Cerebellar cortex (tissue), 1 donor: ENCODE measurements around the gene THSD4.
"Not testable (repeated sequence)": the region's sequence is repeated elsewhere in the genome, so short reads cannot be mapped to it uniquely, and the experiment has no call there.

Experiments used
- DNase-seq: peaks from one replicate; pipeline ENCODE4 v3.0.0-alpha.2; 2015; ENCODE audit warnings: low spot score

THSD4 gene

GRCh38 chr15:71149646-71150557, 34.6 kb downstream of the THSD4 start:
- DNase-seq = no peak

GRCh38 chr15:71151081-71151480, 35.8 kb downstream of the THSD4 start:
- no peak for DNase-seq

- DNase-seq = no peak
Observed at GRCh38 chr15:71152542-71152941, 37.3 kb downstream of the THSD4 start.

GRCh38 chr15:71153823-71154524, 38.7 kb downstream of the THSD4 start:
- DNase-seq = no peak

- no peak for DNase-seq
Observed at GRCh38 chr15:71154607-71155200, 39.4 kb downstream of the THSD4 start.

GRCh38 chr15:71155534-71155933, 40.3 kb downstream of the THSD4 start:
- DNase-seq = no peak

GRCh38 chr15:71160976-71161375, 45.7 kb downstream of the THSD4 start:
- DNase-seq = no peak

GRCh38 chr15:71162309-71162708, 47.0 kb downstream of the THSD4 start:
- DNase-seq = no peak

- DNase-seq = not testable (repeated sequence)
Observed at GRCh38 chr15:71164606-71165005, 49.3 kb downstream of the THSD4 start.

- DNase-seq = no peak
Observed at GRCh38 chr15:71167445-71168165, 52.3 kb downstream of the THSD4 start.

- DNase-seq = no peak
Observed at GRCh38 chr15:71168166-71168834, 53.0 kb downstream of the THSD4 start.

- DNase-seq = no peak
Observed at GRCh38 chr15:71170163-71170562, 54.9 kb downstream of the THSD4 start.

- no peak for DNase-seq
Observed at GRCh38 chr15:71171195-71171594, 55.9 kb downstream of the THSD4 start.

GRCh38 chr15:71174360-71174759, 59.1 kb downstream of the THSD4 start:
- not testable (repeated sequence) for DNase-seq

GRCh38 chr15:71180986-71181853, 65.9 kb downstream of the THSD4 start:
- no peak for DNase-seq

- DNase-seq = no peak
Observed at GRCh38 chr15:71182522-71182921, 67.3 kb downstream of the THSD4 start.

- DNase-seq = no peak
Observed at GRCh38 chr15:71183063-71183462, 67.8 kb downstream of the THSD4 start.

- no peak for DNase-seq
Observed at GRCh38 chr15:71185706-71186105, 70.4 kb downstream of the THSD4 start.

GRCh38 chr15:71186267-71186666, 71.0 kb downstream of the THSD4 start:
- DNase-seq = no peak

GRCh38 chr15:71187078-71187477, 71.8 kb downstream of the THSD4 start:
- no peak for DNase-seq

- no peak for DNase-seq
Observed at GRCh38 chr15:71187526-71187925, 72.3 kb downstream of the THSD4 start.
